Measurements from ENCODE around the gene GNG13.

- TF ChIP-seq, protein P1, sequence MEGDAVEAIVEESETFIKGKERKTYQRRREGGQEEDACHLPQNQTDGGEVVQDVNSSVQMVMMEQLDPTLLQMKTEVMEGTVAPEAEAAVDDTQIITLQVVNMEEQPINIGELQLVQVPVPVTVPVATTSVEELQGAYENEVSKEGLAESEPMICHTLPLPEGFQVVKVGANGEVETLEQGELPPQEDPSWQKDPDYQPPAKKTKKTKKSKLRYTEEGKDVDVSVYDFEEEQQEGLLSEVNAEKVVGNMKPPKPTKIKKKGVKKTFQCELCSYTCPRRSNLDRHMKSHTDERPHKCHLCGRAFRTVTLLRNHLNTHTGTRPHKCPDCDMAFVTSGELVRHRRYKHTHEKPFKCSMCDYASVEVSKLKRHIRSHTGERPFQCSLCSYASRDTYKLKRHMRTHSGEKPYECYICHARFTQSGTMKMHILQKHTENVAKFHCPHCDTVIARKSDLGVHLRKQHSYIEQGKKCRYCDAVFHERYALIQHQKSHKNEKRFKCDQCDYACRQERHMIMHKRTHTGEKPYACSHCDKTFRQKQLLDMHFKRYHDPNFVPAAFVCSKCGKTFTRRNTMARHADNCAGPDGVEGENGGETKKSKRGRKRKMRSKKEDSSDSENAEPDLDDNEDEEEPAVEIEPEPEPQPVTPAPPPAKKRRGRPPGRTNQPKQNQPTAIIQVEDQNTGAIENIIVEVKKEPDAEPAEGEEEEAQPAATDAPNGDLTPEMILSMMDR (IDR thresholded peaks at IDR 0.05; ENCODE audit: insufficient read depth, low read length, poor library complexity, severe bottlenecking): no peak
- no peak for TF ChIP-seq EZH2phosphoT487 (conservative IDR thresholded peaks at IDR 0.05; ENCODE audit: low read length)
Observed at GRCh38 chr16:790086-790485, 10.4 kb downstream of the GNG13 start.
